Lung (tissue), 12 donors: ENCODE data around the gene PSMD12. TPM values are rescaled to one million over a fixed set of nuclear protein-coding genes. Genes with fewer than 3 reads are reported as not detected.
"Not testable (repeated sequence)": the region's sequence is repeated elsewhere in the genome, so short reads cannot be mapped to it uniquely, and the experiment has no call there.

Experiments
- ATAC-seq: fragments of 200-7000 bp; cut with Tn5 transposase; one replicate; pipeline ENCODE4 v1.9.1; 2020; ENCODE audit warnings: moderate number of reproducible peaks; ENCODE audit not compliant: insufficient read depth, low FRiP score
- DNase-seq, 3 donors: peaks; one replicate each; pipeline ENCODE4 v3.0.0-alpha.2; 2013 to 2017
- H3K27ac ChIP-seq, 2 donors: one replicate each; pipeline ENCODE4 v1.5.1; 2013; ENCODE audit warnings: mild to moderate bottlenecking in 2 of 2, moderate library complexity in 2 of 2, control low read depth in 1 of 2, inconsistent platforms in 1 of 2, low read depth in 1 of 2, low read length in 1 of 2
- H3K27me3 ChIP-seq, 3 donors: one replicate each; pipeline ENCODE4 v1.5.1; 2013; ENCODE audit warnings: low read length in 2 of 3; ENCODE audit not compliant: control insufficient read depth in 3 of 3, insufficient read depth in 3 of 3
- H3K36me3 ChIP-seq, 4 donors: one replicate each; pipeline ENCODE4 v1.5.1; 2013; ENCODE audit warnings: low read length in 4 of 4, mild to moderate bottlenecking in 1 of 4, moderate library complexity in 1 of 4; ENCODE audit not compliant: control insufficient read depth in 4 of 4, insufficient read depth in 4 of 4
- H3K4me1 ChIP-seq, 5 donors: one replicate each; pipeline ENCODE4 v1.5.1; 2013; ENCODE audit warnings: low read length in 5 of 5, mild to moderate bottlenecking in 2 of 5, moderate library complexity in 1 of 5; ENCODE audit not compliant: control insufficient read depth in 5 of 5, insufficient read depth in 5 of 5
- H3K4me3 ChIP-seq: one replicate; pipeline ENCODE4 v1.5.1; 2013; ENCODE audit warnings: mild to moderate bottlenecking, control low read depth, moderate library complexity
- H3K9ac ChIP-seq, 2 donors: one replicate each; pipeline ENCODE4 v1.5.1; 2013; ENCODE audit warnings: low read length in 2 of 2, control low read depth in 1 of 2; ENCODE audit not compliant: insufficient read depth in 1 of 2
- H3K9me3 ChIP-seq, 4 donors: one replicate each; pipeline ENCODE4 v1.5.1; 2013; ENCODE audit warnings: low read length in 3 of 4, mild to moderate bottlenecking in 1 of 4, moderate library complexity in 1 of 4; ENCODE audit not compliant: control insufficient read depth in 4 of 4, insufficient read depth in 3 of 4
- CTCF ChIP-seq: IDR thresholded peaks from 2 replicates; pipeline ENCODE4 v1.5.1; 2012; ENCODE audit warnings: mild to moderate bottlenecking; ENCODE audit errors: control extremely low read depth, extremely low read depth
- WGBS, 2 donors: extraction: QIAGEN DNeasy Blood & Tissue Kit; methylation state at CpG; one replicate each; pipeline ENCODE4 v1.1.7; 2013; 5-methylcytosine and 5-hydroxymethylcytosine counted together
- polyA plus RNA-seq, 2 donors: library from polyadenylated mRNA; stranded (reverse); fragments of 200-250 nt; gene quantifications; one replicate each; pipeline ENCODE4 v1.2.1, GENCODE V29; 2013
- total RNA-seq, 2 donors: library from RNA; depleted of rRNA in 1 of 2; stranded (reverse); fragments of >200 nt in 1 of 2; gene quantifications; one replicate each; pipeline ENCODE4 v1.2.1, GENCODE V29; 2014 to 2021
- donor health status: control.
- donor health status: control.
- donor health status: Bipolar disorder and iron deficiency.
- donor health status: healthy.
- donor health status: DM: yes; HTN: yes; CAD: no.

PSMD12 gene
- total and polyA plus RNA-seq, 4 donors, result 27.3 to 47.8 (median 37.2) TPM

- DNase-seq, result no peak
- TF ChIP-seq CTCF, result no peak
- ATAC-seq, result no peak
- H3K27me3 ChIP-seq, result no peaks in the 10 kb centered on the region
- H3K4me1 ChIP-seq, result peaks cover 0 to 2% (median 0%) of the 10 kb centered on the region in 5 donors
- H3K4me3 ChIP-seq, result no peak overlapping the region
- no peak overlapping the region for H3K9ac ChIP-seq
- no peak overlapping the region for H3K27ac ChIP-seq
- no peaks in the 10 kb centered on the region for H3K9me3 ChIP-seq
- WGBS, 2 donors, result 87 to 93% methylated on average over 12 of the region's 12 CpGs
- peaks cover 1 to 16% (median 11%) of the 10 kb centered on the region in 4 donors for H3K36me3 ChIP-seq
Measured at GRCh38 chr17:67336859-67337258, 29.5 kb downstream of the PSMD12 start.

- H3K36me3 ChIP-seq, result peaks cover 0 to 3% (median 1%) of the 10 kb centered on the region in 4 donors
- 86 to 91% methylated on average over 5 of the region's 5 CpGs for WGBS, 2 donors
- TF ChIP-seq CTCF, result no peak
- no peaks in the 10 kb centered on the region for H3K9me3 ChIP-seq
- H3K9ac ChIP-seq, result no peak overlapping the region
- no peak overlapping the region for H3K27ac ChIP-seq
- ATAC-seq (no peak), DNase-seq (no peak)
- H3K27me3 ChIP-seq, result no peaks in the 10 kb centered on the region
- peaks cover 0 to 2% (median 0%) of the 10 kb centered on the region in 5 donors for H3K4me1 ChIP-seq
- H3K4me3 ChIP-seq, result no peak overlapping the region
Measured at GRCh38 chr17:67335245-67335835, 31.0 kb downstream of the PSMD12 start.

- H3K9me3 ChIP-seq, H3K36me3 ChIP-seq, H3K4me1 ChIP-seq, H3K27ac ChIP-seq, ATAC-seq, H3K9ac ChIP-seq, DNase-seq, H3K4me3 ChIP-seq, H3K27me3 ChIP-seq: not testable (repeated sequence)
- WGBS, 2 donors, result 90 to 100% methylated on average over 1 of the region's 1 CpG
Measured at GRCh38 chr17:67332162-67332508, 34.2 kb downstream of the PSMD12 start.

GRCh38 chr17:67331381-67332161, 34.8 kb downstream of the PSMD12 start:
- H3K27ac ChIP-seq, H3K9me3 ChIP-seq, ATAC-seq, H3K4me1 ChIP-seq, DNase-seq, H3K36me3 ChIP-seq, H3K4me3 ChIP-seq, H3K9ac ChIP-seq, H3K27me3 ChIP-seq: not testable (repeated sequence)
- 94 to 95% methylated on average over 8 of the region's 8 CpGs for WGBS, 2 donors
